RWPE2 (cell line): ENCODE measurements around the gene SYCE3.
"Not testable (repeated sequence)": the region's sequence is repeated elsewhere in the genome, so short reads cannot be mapped to it uniquely, and the experiment has no call there.

Experiments
- ATAC-seq: fragments of 200-7000 bp; cut with Tn5 transposase; 3 replicates; pipeline ENCODE4 v1.9.1; 2021; ENCODE audit warnings: low read depth
- DNase-seq: peaks from one replicate; pipeline ENCODE4 v3.0.0-alpha.2; 2020; ENCODE audit warnings: low spot score
- H3K27ac ChIP-seq: fragments of 450-650 bp; 2 replicates; pipeline ENCODE4 v1.5.1; 2017; ENCODE audit warnings: mild to moderate bottlenecking; ENCODE audit not compliant: poor library complexity, severe bottlenecking
- H3K27me3 ChIP-seq: fragments of 250-450 bp; sonication (Bioruptor Pico); 2 replicates; pipeline ENCODE4 v1.5.1; 2021; ENCODE audit warnings: mild to moderate bottlenecking, moderate library complexity; ENCODE audit not compliant: insufficient read depth, poor library complexity, severe bottlenecking
- H3K36me3 ChIP-seq: fragments of 250-450 bp; sonication (Bioruptor Pico); 2 replicates; pipeline ENCODE4 v1.5.1; 2020; ENCODE audit warnings: low read depth, mild to moderate bottlenecking, moderate library complexity
- H3K4me1 ChIP-seq: fragments of 250-450 bp; sonication (Bioruptor Pico); 2 replicates; pipeline ENCODE4 v1.5.1; 2021; ENCODE audit warnings: mild to moderate bottlenecking, moderate library complexity; ENCODE audit not compliant: insufficient read depth, poor library complexity, severe bottlenecking
- H3K4me3 ChIP-seq: fragments of 250-450 bp; sonication (Bioruptor Pico); 2 replicates; pipeline ENCODE4 v1.5.1; 2021; ENCODE audit warnings: mild to moderate bottlenecking, moderate library complexity; ENCODE audit not compliant: severe bottlenecking
- H3K9me3 ChIP-seq: fragments of 250-450 bp; sonication (Bioruptor Pico); 2 replicates; pipeline ENCODE4 v1.5.1; 2021; ENCODE audit warnings: mild to moderate bottlenecking, moderate library complexity; ENCODE audit not compliant: severe bottlenecking
- CTCF ChIP-seq: fragments of 450-650 bp; IDR thresholded peaks from one replicate; pipeline ENCODE4 v1.5.1; 2017; ENCODE audit warnings: mild to moderate bottlenecking, moderate library complexity; ENCODE audit not compliant: poor library complexity, severe bottlenecking

SYCE3 gene

GRCh38 chr22:50544746-50545253 is 17.9 kb downstream of the SYCE3 start:
- peak; percentile 75 for DNase-seq
- peaks cover 27% of the 10 kb centered on the region for H3K4me1 ChIP-seq
- H3K9me3 ChIP-seq: no peaks in the 10 kb centered on the region
- H3K27ac ChIP-seq: peak overlapping the region; percentile 11
- H3K27me3 ChIP-seq: no peaks in the 10 kb centered on the region
- no peak for TF ChIP-seq CTCF
- peak; percentile 52 for ATAC-seq
- H3K36me3 ChIP-seq: no peaks in the 10 kb centered on the region
- no peak overlapping the region for H3K4me3 ChIP-seq

- DNase-seq: no peak
- ATAC-seq: no peak
- H3K4me3 ChIP-seq: no peak overlapping the region
- H3K36me3 ChIP-seq: no peaks in the 10 kb centered on the region
- H3K27me3 ChIP-seq: no peaks in the 10 kb centered on the region
- no peak for TF ChIP-seq CTCF
- no peaks in the 10 kb centered on the region for H3K9me3 ChIP-seq
- peaks cover 30% of the 10 kb centered on the region for H3K4me1 ChIP-seq
- peak overlapping the region; percentile 11 for H3K27ac ChIP-seq
Measured at GRCh38 chr22:50544078-50544745, 18.5 kb downstream of the SYCE3 start.

- no peak overlapping the region for H3K4me3 ChIP-seq
- peak overlapping the region; percentile 86 for H3K27ac ChIP-seq
- peaks cover 38% of the 10 kb centered on the region for H3K4me1 ChIP-seq
- DNase-seq (no peak), ATAC-seq (no peak)
- H3K27me3 ChIP-seq: no peaks in the 10 kb centered on the region
- H3K9me3 ChIP-seq: no peaks in the 10 kb centered on the region
- no peak for TF ChIP-seq CTCF
- no peaks in the 10 kb centered on the region for H3K36me3 ChIP-seq
Measured at GRCh38 chr22:50542416-50542927, 20.2 kb downstream of the SYCE3 start.

GRCh38 chr22:50541667-50542026 is 21.1 kb downstream of the SYCE3 start:
- peak overlapping the region; percentile 86 for H3K27ac ChIP-seq
- H3K4me3 ChIP-seq: not testable (repeated sequence)

GRCh38 chr22:50540381-50540780 is 22.3 kb downstream of the SYCE3 start:
- ATAC-seq: no peak

More at GRCh38 chr22:50541667-50542026, 21.1 kb downstream of the SYCE3 start:
- H3K27me3 ChIP-seq, H3K36me3 ChIP-seq, H3K9me3 ChIP-seq: not testable (repeated sequence)
- DNase-seq: peak; percentile 69
- ATAC-seq: peak; percentile 66
- H3K4me1 ChIP-seq: peaks cover 38% of the 10 kb centered on the region

More at GRCh38 chr22:50540381-50540780, 22.3 kb downstream of the SYCE3 start:
- no peak for DNase-seq
- H3K4me3 ChIP-seq: no peak overlapping the region
- no peaks in the 10 kb centered on the region for H3K9me3 ChIP-seq
- peak overlapping the region; percentile 86 for H3K27ac ChIP-seq
- H3K27me3 ChIP-seq: no peaks in the 10 kb centered on the region
- no peak for TF ChIP-seq CTCF
- peaks cover 38% of the 10 kb centered on the region for H3K4me1 ChIP-seq
- H3K36me3 ChIP-seq: no peaks in the 10 kb centered on the region
